HG02970 (cell line): ENCODE results near the gene DCAF8.

Source experiments
- ATAC-seq: cut with Tn5 transposase; IDR thresholded peaks from one replicate; pipeline ENCODE4 v1.9.1; 2021; ENCODE audit warnings: mild to moderate bottlenecking, moderate library complexity, moderate number of reproducible peaks; ENCODE audit not compliant: unreplicated experiment, low FRiP score

Gene DCAF8

DNA sequence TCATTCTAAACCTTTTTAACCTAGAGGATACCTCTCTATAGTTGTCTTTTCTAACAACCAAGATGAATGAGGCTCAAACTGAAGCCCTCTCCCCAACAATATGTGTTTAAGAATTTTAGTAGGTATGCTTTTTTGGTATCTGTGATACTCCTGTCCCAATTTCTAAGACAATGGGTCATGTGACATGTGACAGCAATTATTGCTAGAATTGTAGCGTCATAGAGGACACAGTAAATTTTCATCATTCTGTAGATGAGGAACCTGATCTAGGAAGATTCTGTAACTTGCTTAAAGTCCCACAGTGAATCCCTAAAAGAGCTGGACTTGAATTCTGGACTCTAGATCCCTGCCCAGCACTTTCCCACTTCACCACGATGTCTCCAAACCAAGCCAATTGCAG is 83.6 kb downstream of the DCAF8 start:
- no peak for ATAC-seq

- ATAC-seq, result no peak
Observed at GRCh38 chr1:160177667-160178066, 84.7 kb downstream of the DCAF8 start.

DNA sequence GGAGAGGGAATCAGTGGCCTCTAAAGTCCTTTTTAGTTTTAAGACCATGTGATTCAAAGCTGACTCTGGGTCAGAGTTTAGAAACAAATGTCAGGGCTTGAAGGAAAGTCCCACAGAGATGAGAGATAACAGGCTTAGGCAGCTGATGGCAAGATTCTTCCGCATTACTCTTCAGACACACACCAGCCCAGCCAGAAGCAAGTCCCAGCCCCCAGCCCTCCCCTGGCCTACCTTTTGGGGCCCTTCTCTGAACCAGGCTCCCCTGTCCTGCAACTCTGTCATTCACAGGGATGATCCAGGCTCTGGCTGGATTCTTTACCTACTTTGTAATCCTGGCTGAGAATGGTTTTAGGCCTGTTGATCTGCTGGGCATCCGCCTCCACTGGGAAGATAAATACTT is 85.1 kb downstream of the DCAF8 start:
- no peak for ATAC-seq

DNA sequence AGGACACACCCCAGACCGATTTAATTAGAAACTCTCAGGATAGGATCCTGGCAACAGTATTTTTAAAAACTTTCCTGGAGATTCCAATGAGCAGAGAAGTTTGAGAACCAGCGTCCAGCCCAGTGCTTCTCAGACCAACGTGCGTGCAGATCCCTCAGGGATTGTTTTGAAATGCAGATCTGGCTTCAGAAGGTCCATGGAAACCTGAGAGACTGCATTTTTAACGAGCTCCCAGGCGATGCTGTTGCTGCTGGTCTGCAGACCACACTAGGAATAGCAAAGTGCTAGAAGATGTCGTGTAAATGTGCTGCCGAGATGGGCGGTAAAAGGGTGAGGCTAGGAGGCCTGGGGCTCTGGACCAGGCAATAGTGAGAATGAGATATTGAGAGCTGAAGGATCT is 90.4 kb downstream of the DCAF8 start:
- ATAC-seq, result no peak

GRCh38 chr1:160171354-160171753 is 91.0 kb downstream of the DCAF8 start:
- no peak for ATAC-seq

DNA sequence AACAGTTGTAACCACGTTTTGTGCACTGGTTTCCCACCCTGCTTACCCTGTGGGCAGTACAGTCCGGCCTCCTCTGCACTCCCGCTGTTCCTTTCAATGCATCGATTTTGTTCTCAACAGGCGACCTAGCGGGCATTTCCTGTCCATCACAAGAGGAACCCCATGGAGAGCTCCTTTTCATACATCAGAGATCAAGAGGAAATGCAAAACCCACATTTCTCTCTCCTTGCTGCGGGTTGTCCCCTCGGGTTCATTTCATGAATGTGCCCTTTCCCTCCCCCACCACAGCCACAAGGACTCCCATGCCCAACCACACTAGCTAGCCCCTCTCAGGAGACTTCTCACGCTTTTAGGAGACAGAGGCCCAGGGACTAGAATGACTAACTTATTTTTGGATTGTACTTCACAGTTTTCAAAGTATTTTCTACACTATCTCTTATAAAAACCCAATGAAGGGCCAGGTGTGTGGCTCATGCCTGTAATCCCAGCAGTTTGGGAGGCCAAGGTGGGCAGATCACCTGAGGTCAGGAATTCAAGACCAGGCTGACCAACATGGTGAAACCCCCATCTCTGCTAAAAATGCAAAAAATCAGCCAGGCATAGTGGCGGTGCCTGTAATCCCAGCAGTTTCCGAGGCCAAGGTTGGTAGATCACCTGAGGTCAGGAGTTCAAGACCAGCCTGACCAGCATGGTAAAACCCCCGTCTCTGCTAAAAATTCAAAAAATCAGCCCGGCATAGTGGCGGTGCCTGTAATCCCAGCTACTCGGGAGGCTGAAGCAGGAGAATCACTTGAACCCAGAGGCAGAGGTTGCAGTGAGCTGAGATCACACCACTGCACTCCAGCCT is 92.6 kb downstream of the DCAF8 start:
- no peak for ATAC-seq

- no peak for ATAC-seq
Observed at GRCh38 chr1:160168609-160169369, 93.6 kb downstream of the DCAF8 start.

GRCh38 chr1:160168016-160168415 is 94.3 kb downstream of the DCAF8 start:
- ATAC-seq, result no peak

DNA sequence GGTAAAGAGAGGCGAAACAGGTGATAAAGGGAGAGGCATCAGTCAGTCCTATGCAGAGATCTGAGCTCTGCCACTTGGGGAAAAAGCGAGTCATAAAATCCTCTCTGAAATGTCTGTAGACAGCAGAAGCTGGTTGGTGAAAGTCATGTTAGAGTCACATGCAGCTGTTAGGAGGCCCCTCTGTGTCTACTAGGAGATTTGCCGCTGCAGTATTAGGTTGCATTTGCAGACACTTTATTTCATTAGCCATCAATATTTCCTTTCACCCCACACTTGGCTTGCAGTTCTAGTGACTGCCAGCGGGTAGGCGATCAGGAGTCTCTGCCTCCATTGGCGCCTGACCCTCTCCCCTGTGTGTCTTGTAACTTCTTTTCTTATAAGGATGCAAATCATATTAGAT is 94.8 kb downstream of the DCAF8 start:
- no peak for ATAC-seq

DNA sequence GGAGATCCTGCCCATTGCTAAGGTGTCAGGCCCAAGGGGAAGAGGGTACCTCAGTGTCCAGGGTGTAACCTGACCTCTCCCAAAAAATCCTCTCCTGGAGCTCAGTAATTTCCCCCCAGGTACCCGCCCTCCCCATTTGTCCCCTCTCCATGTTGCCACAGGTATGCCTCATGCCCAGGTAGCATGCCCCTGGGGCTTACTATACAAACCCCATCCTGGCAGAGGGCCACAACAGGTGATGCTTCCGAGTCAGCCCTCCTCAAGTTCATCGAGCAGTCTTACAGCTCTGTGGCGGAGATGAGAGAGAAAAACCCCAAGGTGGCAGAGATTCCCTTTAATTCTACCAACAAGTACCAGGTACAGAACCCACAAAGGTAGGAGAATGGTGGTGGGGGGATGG is 95.3 kb downstream of the DCAF8 start:
- no peak for ATAC-seq

- ATAC-seq, result no peak
Observed at GRCh38 chr1:160166166-160166868, 96.0 kb downstream of the DCAF8 start.
